Measurements from ENCODE around the gene EXPH5. TPM values are rescaled to one million over a fixed set of nuclear protein-coding genes. Genes with fewer than 3 reads are reported as not detected.

Gene EXPH5
- total and polyA plus RNA-seq, 8 donors, result 0.70 to 5.7 (median 3.2) TPM

- no peak for TF ChIP-seq CTCF (IDR thresholded peaks at IDR 0.05)
- no peak for ATAC-seq
- peaks cover 6 to 7% (median 7%) of the 10 kb centered on the region in 3 donors for H3K4me1 ChIP-seq
- no peaks in the 10 kb centered on the region for H3K9me3 ChIP-seq
- intact Hi-C loops (cut with DNase I), result no loop called here
- DNase-seq, result no peak
- H3K27me3 ChIP-seq, result no peaks in the 10 kb centered on the region
- no peak overlapping the region for H3K27ac ChIP-seq
- WGBS, 2 donors, result 88 to 89% methylated on average over 5 of the region's 5 CpGs
- FAIRE-seq, result no peak
- H3K4me3 ChIP-seq, result no peak overlapping the region
- H3K36me3 ChIP-seq, result no peaks in the 10 kb centered on the region
These were observed 92.2 kb downstream of the EXPH5 start for GRCh38 chr11:108501396-108501795.

GRCh38 chr11:108500721-108501120, 92.8 kb downstream of the EXPH5 start:
- Histone ChIP-seq H3K4me3 (no peak overlapping the region), H3K27me3 (no peaks in the 10 kb centered on the region), H3K4me1 (peaks cover 6 to 11% (median 8%) of the 10 kb centered on the region in 3 donors), H3K36me3 (no peaks in the 10 kb centered on the region), H3K9me3 (no peaks in the 10 kb centered on the region), H3K27ac (no peak overlapping the region)
- WGBS, 2 donors, result 49 to 55% methylated on average over 2 of the region's 2 CpGs
- TF ChIP-seq CTCF (IDR thresholded peaks at IDR 0.05), result no peak
- no peak for DNase-seq
- intact Hi-C loops (cut with DNase I), result no loop called here
- FAIRE-seq, result no peak
- no peak for ATAC-seq

- intact Hi-C loops (cut with DNase I), result no loop called here
- ATAC-seq (no peak), FAIRE-seq (no peak), DNase-seq (no peak)
- Histone ChIP-seq H3K4me3 (no peak overlapping the region), H3K27me3 (no peaks in the 10 kb centered on the region), H3K9me3 (no peaks in the 10 kb centered on the region), H3K4me1 (peaks cover 6 to 11% (median 8%) of the 10 kb centered on the region in 3 donors), H3K27ac (no peak overlapping the region), H3K36me3 (no peaks in the 10 kb centered on the region)
- TF ChIP-seq CTCF (IDR thresholded peaks at IDR 0.05), result no peak
- 87 to 92% methylated on average over 4 of the region's 4 CpGs for WGBS, 2 donors
These were observed 93.4 kb downstream of the EXPH5 start for GRCh38 chr11:108500169-108500568.

GRCh38 chr11:108498816-108499408, 94.7 kb downstream of the EXPH5 start:
- H3K4me3 ChIP-seq, result peak overlapping the region; percentile 63 to 80 (median 74)
- intact Hi-C loops (cut with DNase I), result no loop called here
- no peaks in the 10 kb centered on the region for H3K9me3 ChIP-seq
- no peak for TF ChIP-seq CTCF (IDR thresholded peaks at IDR 0.05)
- no peaks in the 10 kb centered on the region for H3K36me3 ChIP-seq
- peak in 2 of 6 donors; percentile 12 to 21 for DNase-seq
- ATAC-seq, result no peak
- peak overlapping the region; percentile 85 to 97 (median 94) for H3K27ac ChIP-seq
- WGBS, 2 donors, result 63 to 67% methylated on average over 29 of the region's 29 CpGs
- peaks cover 8 to 11% (median 10%) of the 10 kb centered on the region in 3 donors for H3K4me1 ChIP-seq
- no peak for FAIRE-seq
- no peaks in the 10 kb centered on the region for H3K27me3 ChIP-seq

GRCh38 chr11:108498046-108498815, 95.3 kb downstream of the EXPH5 start, which contains the start of gene POGLUT3:
Gene POGLUT3, minus strand, starts transcription at chr11:108498384. Its CDS starts 18 bp downstream, at chr11:108498366.
- intact Hi-C loops (cut with DNase I), result no loop called here
- TF ChIP-seq CTCF (IDR thresholded peaks at IDR 0.05), result no peak
- Histone ChIP-seq H3K36me3 (no peaks in the 10 kb centered on the region), H3K4me3 (peak within 1 kb of the TSS; percentile 63 to 80 (median 74)), H3K27me3 (no peaks in the 10 kb centered on the region), H3K9me3 (no peaks in the 10 kb centered on the region), H3K4me1 (peaks cover 8 to 11% (median 10%) of the 10 kb centered on the region in 3 donors), H3K27ac (peak within 1 kb of the TSS; percentile 85 to 97 (median 94))
- FAIRE-seq (no peak), DNase-seq (peak; percentile 49 to 84 (median 62)), ATAC-seq (peak; percentile 71 to 82 (median 75))
- WGBS, 2 donors, result 0 to 1% methylated on average over 66 to 84 of the region's 84 CpGs

All from pancreas (tissue), 10 donors.